ENCODE measurements around the gene IRX4. TPM values are rescaled to one million over a fixed set of nuclear protein-coding genes. Genes with fewer than 3 reads are reported as not detected.

Gene IRX4
- total RNA-seq, 1 experiment from 2014 or later: 16.5 TPM

GRCh38 chr5:1876660-1877064 is 6.1 kb downstream of the IRX4 start:
- no peaks in the 10 kb centered on the region for H3K9me3 ChIP-seq (ENCODE audit: control insufficient read depth in 1 of 2, insufficient read depth in 1 of 2, low read depth in 1 of 2, low read length in 2 of 2)
- intact Hi-C loops (cut with micrococcal nuclease): no loop called here
- TF ChIP-seq CEBPB (IDR thresholded peaks at IDR 0.05; ENCODE audit: low read depth) (no peak), SIN3A (IDR thresholded peaks at IDR 0.05; ENCODE audit: low read depth) (no peak), TCF7L2 (IDR thresholded peaks at IDR 0.05; ENCODE audit: borderline replicate concordance, extremely low read depth, insufficient read depth, insufficient read length) (peak; percentile 47), FOSL1 (IDR thresholded peaks at IDR 0.05; ENCODE audit: low read depth) (no peak), ATF3 (IDR thresholded peaks at IDR 0.05) (no peak), POLR2A (IDR thresholded peaks at IDR 0.05; ENCODE audit: borderline replicate concordance, extremely low read depth, insufficient read depth, insufficient read length) (no peak)
- no peak overlapping the region for H2AFZ ChIP-seq (ENCODE audit: low read depth, low read length, poor library complexity, severe bottlenecking)
- no peaks in the 10 kb centered on the region for H4K20me1 ChIP-seq (ENCODE audit: insufficient read depth)
- no peaks in the 10 kb centered on the region for H3K9me2 ChIP-seq (ENCODE audit: insufficient read depth)
- no peak overlapping the region for H3K9ac ChIP-seq (ENCODE audit: low read length)
- H3K27me3 ChIP-seq (ENCODE audit: insufficient read depth, low read length): no peaks in the 10 kb centered on the region
- no peaks in the 10 kb centered on the region for H3K79me2 ChIP-seq (ENCODE audit: insufficient read depth, low read length)
- DNase-seq (ENCODE audit: low read depth, low spot score) (no peak), ATAC-seq (no peak)
- RAD21 ChIA-PET (ENCODE audit: low non-redundant PET in 1 of 2, low total read pairs in 2 of 2, uncharacterized antibody in 2 of 2, unreplicated experiment in 2 of 2): no interaction called here
- no peak overlapping the region for H3K4me2 ChIP-seq (ENCODE audit: low read length)
- H3K27ac ChIP-seq (ENCODE audit: low read depth, low read length): no peak overlapping the region
- CTCF ChIA-PET: no interaction called here
- H3K36me3 ChIP-seq (ENCODE audit: control insufficient read depth in 1 of 2, insufficient read depth in 2 of 2, low read length in 2 of 2): no peaks in the 10 kb centered on the region
- H3K4me1 ChIP-seq (ENCODE audit: control insufficient read depth in 1 of 2, insufficient read depth in 2 of 2, low read length in 2 of 2): peaks cover 4 to 5% of the 10 kb centered on the region in 2 experiments
- BruUV-seq (replicated peaks): no TSS peak
- no peak overlapping the region for H3K4me3 ChIP-seq (replicated peaks in 1 of 2; ENCODE audit: low read depth in 1 of 2, low read length in 2 of 2)
- POLR2A ChIA-PET: no interaction called here

GRCh38 chr5:1875843-1876659 is 6.7 kb downstream of the IRX4 start:
- H3K36me3 ChIP-seq (ENCODE audit: control insufficient read depth in 1 of 2, insufficient read depth in 2 of 2, low read length in 2 of 2): no peaks in the 10 kb centered on the region
- ATAC-seq (no peak), DNase-seq (ENCODE audit: low read depth, low spot score) (no peak)
- no peak for TF ChIP-seq YY1 (IDR thresholded peaks at IDR 0.05; ENCODE audit: extremely low read depth, insufficient replicate concordance, low read depth, low read length)
- no peak for TF ChIP-seq ZFX (IDR thresholded peaks at IDR 0.05)
- no peak for TF ChIP-seq EGR1 (IDR thresholded peaks at IDR 0.05; ENCODE audit: low read depth)
- TF ChIP-seq SIN3A (IDR thresholded peaks at IDR 0.05; ENCODE audit: low read depth): no peak
- TF ChIP-seq FOSL1 (IDR thresholded peaks at IDR 0.05; ENCODE audit: low read depth): no peak
- TF ChIP-seq ELF1 (IDR thresholded peaks at IDR 0.05; ENCODE audit: borderline replicate concordance, low read depth): no peak
- no peak for TF ChIP-seq TCF7L2 (IDR thresholded peaks at IDR 0.05; ENCODE audit: borderline replicate concordance, extremely low read depth, insufficient read depth, insufficient read length)
- no peak for TF ChIP-seq POLR2A (IDR thresholded peaks at IDR 0.05; ENCODE audit: borderline replicate concordance, extremely low read depth, insufficient read depth, insufficient read length)
- no peak for TF ChIP-seq SP1 (IDR thresholded peaks at IDR 0.05; ENCODE audit: low read depth)
- no peak for TF ChIP-seq MAX (IDR thresholded peaks at IDR 0.05)
- no peak for TF ChIP-seq CEBPB (IDR thresholded peaks at IDR 0.05; ENCODE audit: low read depth)
- TF ChIP-seq EZH2 (IDR thresholded peaks at IDR 0.05): no peak
- TF ChIP-seq RAD21 (IDR thresholded peaks at IDR 0.05; ENCODE audit: low read depth): no peak
- no peak for TF ChIP-seq EZH2phosphoT487 (IDR thresholded peaks at IDR 0.05; ENCODE audit: borderline replicate concordance)
- ChIA-PET CTCF (no interaction called here), RAD21 (ENCODE audit: low non-redundant PET in 1 of 2, low total read pairs in 2 of 2, uncharacterized antibody in 2 of 2, unreplicated experiment in 2 of 2) (no interaction called here), POLR2A (no interaction called here)
- H3K9me3 ChIP-seq (ENCODE audit: control insufficient read depth in 1 of 2, insufficient read depth in 1 of 2, low read depth in 1 of 2, low read length in 2 of 2): no peaks in the 10 kb centered on the region
- no peaks in the 10 kb centered on the region for H3K79me2 ChIP-seq (ENCODE audit: insufficient read depth, low read length)
- no peaks in the 10 kb centered on the region for H4K20me1 ChIP-seq (ENCODE audit: insufficient read depth)
- no peak overlapping the region for H3K4me2 ChIP-seq (ENCODE audit: low read length)
- H2AFZ ChIP-seq (ENCODE audit: low read depth, low read length, poor library complexity, severe bottlenecking): no peak overlapping the region
- intact Hi-C loops (cut with micrococcal nuclease): no loop called here
- H3K9ac ChIP-seq (ENCODE audit: low read length): no peak overlapping the region
- no peaks in the 10 kb centered on the region; a peak in 1 of 4 replicates for H3K4me1 ChIP-seq (ENCODE audit: control insufficient read depth in 1 of 2, insufficient read depth in 2 of 2, low read length in 2 of 2)
- no peaks in the 10 kb centered on the region for H3K9me2 ChIP-seq (ENCODE audit: insufficient read depth)
- H3K27me3 ChIP-seq (ENCODE audit: insufficient read depth, low read length): no peaks in the 10 kb centered on the region
- H3K4me3 ChIP-seq (replicated peaks in 1 of 2; ENCODE audit: low read depth in 1 of 2, low read length in 2 of 2): no peak overlapping the region
- BruUV-seq (replicated peaks): no TSS peak
- H3K27ac ChIP-seq (ENCODE audit: low read depth, low read length): no peak overlapping the region

All from HCT116 (cell line).